ENCODE measurements around the gene USP40. TPM values are rescaled to one million over a fixed set of nuclear protein-coding genes. Genes with fewer than 3 reads are reported as not detected.
"Not testable (repeated sequence)": the region's sequence is repeated elsewhere in the genome, so short reads cannot be mapped to it uniquely, and the experiment has no call there.

Gene USP40
- total RNA-seq, 2 experiments from 2014 or later, result 0.51 to 1.7 TPM

GRCh38 chr2:233588400-233588799, 21.8 kb upstream of the USP40 start:
- CTCF ChIA-PET (ENCODE audit: unreplicated experiment), result no interaction called here
- no peak overlapping the region for H3K4me3 ChIP-seq (ENCODE audit: low read depth, low read length, poor library complexity, severe bottlenecking)
- no peaks in the 10 kb centered on the region for H3K79me2 ChIP-seq (ENCODE audit: insufficient read depth, low read depth, low read length)
- H3K9me3 ChIP-seq (ENCODE audit: low read length), result no peaks in the 10 kb centered on the region
- POLR2A ChIA-PET, result no interaction called here
- H2AFZ ChIP-seq (ENCODE audit: low read length), result no peak overlapping the region
- no peaks in the 10 kb centered on the region for H3K9me2 ChIP-seq (ENCODE audit: insufficient read depth, low read length)
- H3K4me2 ChIP-seq (ENCODE audit: low read length), result no peak overlapping the region
- no peak overlapping the region for H3K27ac ChIP-seq (ENCODE audit: low read depth, low read length, poor library complexity, severe bottlenecking)
- no peak for TF ChIP-seq EZH2phosphoT487 (IDR thresholded peaks at IDR 0.05; ENCODE audit: borderline replicate concordance, low read depth, low read length)
- no peak for TF ChIP-seq CTCF (conservative IDR thresholded peaks at IDR 0.05; ENCODE audit: low read length)
- H3K36me3 ChIP-seq (ENCODE audit: insufficient read depth, low read length), result no peaks in the 10 kb centered on the region
- DNase-seq (ENCODE audit: low spot score), result no peak
- BruUV-seq (replicated peaks), result no TSS peak
- intact Hi-C loops (cut with micrococcal nuclease; ENCODE audit: unreplicated experiment), result no loop called here
- no peaks in the 10 kb centered on the region for H4K20me1 ChIP-seq (ENCODE audit: insufficient read depth, low read length)
- peaks cover 9% of the 10 kb centered on the region for H3K4me1 ChIP-seq (ENCODE audit: insufficient read depth, low read length, poor library complexity, severe bottlenecking)

- H3K36me3 ChIP-seq (ENCODE audit: insufficient read depth, low read length), result no peaks in the 10 kb centered on the region
- no peaks in the 10 kb centered on the region for H3K9me3 ChIP-seq (ENCODE audit: low read length)
- no peak overlapping the region for H3K4me2 ChIP-seq (ENCODE audit: low read length)
- intact Hi-C loops (cut with micrococcal nuclease; ENCODE audit: unreplicated experiment), result no loop called here
- ChIA-PET POLR2A (no interaction called here), CTCF (ENCODE audit: unreplicated experiment) (no interaction called here)
- H3K4me1 ChIP-seq (ENCODE audit: insufficient read depth, low read length, poor library complexity, severe bottlenecking), result peaks cover 9% of the 10 kb centered on the region
- no peaks in the 10 kb centered on the region for H3K79me2 ChIP-seq (ENCODE audit: insufficient read depth, low read depth, low read length)
- H3K9me2 ChIP-seq (ENCODE audit: insufficient read depth, low read length), result no peaks in the 10 kb centered on the region
- no peak overlapping the region for H3K4me3 ChIP-seq (ENCODE audit: low read depth, low read length, poor library complexity, severe bottlenecking)
- TF ChIP-seq EZH2phosphoT487 (IDR thresholded peaks at IDR 0.05; ENCODE audit: borderline replicate concordance, low read depth, low read length) (no peak), CTCF (conservative IDR thresholded peaks at IDR 0.05; ENCODE audit: low read length) (no peak)
- no peak for DNase-seq (ENCODE audit: low spot score)
- H3K27ac ChIP-seq (ENCODE audit: low read depth, low read length, poor library complexity, severe bottlenecking), result no peak overlapping the region
- H4K20me1 ChIP-seq (ENCODE audit: insufficient read depth, low read length), result no peaks in the 10 kb centered on the region
- BruUV-seq (replicated peaks), result no TSS peak
- H2AFZ ChIP-seq (ENCODE audit: low read length), result peak overlapping the region; percentile 57; the same call in 1 of the 2 replicates
These were observed 17.6 kb upstream of the USP40 start for GRCh38 chr2:233584210-233584609.

- intact Hi-C loops (cut with micrococcal nuclease; ENCODE audit: unreplicated experiment); POLR2A ChIA-PET; H3K9me2 ChIP-seq (ENCODE audit: insufficient read depth, low read length); DNase-seq (ENCODE audit: low spot score); H4K20me1 ChIP-seq (ENCODE audit: insufficient read depth, low read length); H3K79me2 ChIP-seq (ENCODE audit: insufficient read depth, low read depth, low read length); CTCF ChIA-PET (ENCODE audit: unreplicated experiment); H3K36me3 ChIP-seq (ENCODE audit: insufficient read depth, low read length); H3K9me3 ChIP-seq (ENCODE audit: low read length); H3K4me3 ChIP-seq (ENCODE audit: low read depth, low read length, poor library complexity, severe bottlenecking); H2AFZ ChIP-seq (ENCODE audit: low read length); H3K4me2 ChIP-seq (ENCODE audit: low read length); H3K4me1 ChIP-seq (ENCODE audit: insufficient read depth, low read length, poor library complexity, severe bottlenecking); H3K27ac ChIP-seq (ENCODE audit: low read depth, low read length, poor library complexity, severe bottlenecking); BruUV-seq (replicated peaks): not testable (repeated sequence)
These were observed 16.8 kb upstream of the USP40 start for GRCh38 chr2:233583217-233583965.

GRCh38 chr2:233577341-233577740, 10.8 kb upstream of the USP40 start:
- BruUV-seq (replicated peaks); H3K9me3 ChIP-seq (ENCODE audit: low read length); H3K79me2 ChIP-seq (ENCODE audit: insufficient read depth, low read depth, low read length); H3K36me3 ChIP-seq (ENCODE audit: insufficient read depth, low read length); H3K4me1 ChIP-seq (ENCODE audit: insufficient read depth, low read length, poor library complexity, severe bottlenecking); CTCF ChIA-PET (ENCODE audit: unreplicated experiment); H3K9me2 ChIP-seq (ENCODE audit: insufficient read depth, low read length); H3K4me2 ChIP-seq (ENCODE audit: low read length); H4K20me1 ChIP-seq (ENCODE audit: insufficient read depth, low read length); H2AFZ ChIP-seq (ENCODE audit: low read length); H3K4me3 ChIP-seq (ENCODE audit: low read depth, low read length, poor library complexity, severe bottlenecking); intact Hi-C loops (cut with micrococcal nuclease; ENCODE audit: unreplicated experiment); DNase-seq (ENCODE audit: low spot score); H3K27ac ChIP-seq (ENCODE audit: low read depth, low read length, poor library complexity, severe bottlenecking); POLR2A ChIA-PET: not testable (repeated sequence)
